Subcutaneous abdominal adipose tissue (tissue), 5 donors: ENCODE measurements around the gene ARFIP1.
"Not testable (repeated sequence)": the region's sequence is repeated elsewhere in the genome, so short reads cannot be mapped to it uniquely, and the experiment has no call there.

ENCODE experiments used
- H3K27ac ChIP-seq: one replicate; pipeline ENCODE4 v1.7.0; 2013; ENCODE audit warnings: low read depth, mild to moderate bottlenecking, inconsistent platforms, low read length, moderate library complexity
- H3K27me3 ChIP-seq, 5 donors: one replicate each; pipeline ENCODE4 v1.7.0; 2013; ENCODE audit warnings: low read length in 5 of 5, inconsistent platforms in 1 of 5; ENCODE audit not compliant: control insufficient read depth in 5 of 5, insufficient read depth in 4 of 5
- H3K36me3 ChIP-seq, 5 donors: one replicate each; pipeline ENCODE4 v1.7.0; 2013; ENCODE audit warnings: low read length in 5 of 5; ENCODE audit not compliant: control insufficient read depth in 5 of 5, insufficient read depth in 5 of 5
- H3K4me1 ChIP-seq, 5 donors: one replicate each; pipeline ENCODE4 v1.7.0; 2013; ENCODE audit warnings: low read length in 5 of 5, mild to moderate bottlenecking in 3 of 5, moderate library complexity in 1 of 5; ENCODE audit not compliant: control insufficient read depth in 5 of 5, insufficient read depth in 5 of 5
- H3K4me3 ChIP-seq, 5 donors: one replicate each; pipeline ENCODE4 v1.7.0; 2013; ENCODE audit warnings: low read length in 5 of 5, low read depth in 1 of 5
- H3K9ac ChIP-seq, 5 donors: one replicate each; pipeline ENCODE4 v1.7.0; 2013; ENCODE audit warnings: low read length in 5 of 5, mild to moderate bottlenecking in 4 of 5, moderate library complexity in 3 of 5
- H3K9me3 ChIP-seq, 5 donors: one replicate each; pipeline ENCODE4 v1.7.0; 2013; ENCODE audit warnings: low read length in 5 of 5; ENCODE audit not compliant: control insufficient read depth in 5 of 5
- donor health status: healthy.
- donor health status: healthy.
- donor health status: healthy.
- donor health status: healthy.
- donor health status: healthy.

The ARFIP1 gene

DNA sequence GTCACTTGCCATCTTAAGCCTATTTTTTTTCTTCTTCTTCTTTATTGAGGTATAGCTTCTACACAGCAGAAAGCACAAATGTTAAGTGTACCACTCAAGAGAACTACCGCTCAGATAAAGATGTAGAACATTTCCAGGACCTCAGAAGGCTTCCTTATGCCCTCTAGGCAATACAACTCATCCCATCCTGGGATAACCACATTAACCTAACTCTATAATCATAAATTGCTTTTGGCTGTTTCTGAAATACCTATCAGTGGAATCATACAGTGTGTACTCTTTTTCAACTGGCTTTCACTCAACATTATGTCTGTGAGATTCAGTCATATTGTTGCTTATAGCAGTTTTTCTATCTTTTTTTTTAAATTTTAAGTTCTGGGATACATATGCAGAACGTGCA is 51.7 kb downstream of the ARFIP1 start:
- H3K36me3 ChIP-seq, result peaks cover 0 to 20% (median 10%) of the 10 kb centered on the region in 5 donors
- no peak overlapping the region for H3K9ac ChIP-seq
- no peak overlapping the region for H3K4me3 ChIP-seq
- H3K4me1 ChIP-seq, result no peaks in the 10 kb centered on the region
- no peaks in the 10 kb centered on the region for H3K27me3 ChIP-seq
- H3K27ac ChIP-seq, result no peak overlapping the region
- H3K9me3 ChIP-seq, result peaks cover 0 to 11% (median 8%) of the 10 kb centered on the region in 5 donors

DNA sequence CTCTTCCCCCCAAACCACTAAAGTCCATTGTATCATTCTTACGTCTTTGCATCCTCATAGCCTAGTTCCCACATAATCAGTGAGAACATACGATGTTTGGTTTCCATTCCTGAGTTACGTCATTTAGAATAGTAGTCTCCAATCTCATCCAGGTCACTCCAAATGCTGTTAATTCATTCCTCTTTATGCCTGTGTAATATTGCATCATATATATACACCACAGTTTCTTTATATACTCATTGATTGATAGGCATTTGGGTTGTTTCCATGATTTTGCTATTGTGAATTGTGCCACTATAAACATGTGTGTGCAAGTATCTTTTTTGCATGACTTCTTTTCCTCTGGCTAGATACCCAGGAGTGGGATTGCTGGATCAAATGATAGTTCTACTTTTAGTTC is 57.2 kb downstream of the ARFIP1 start:
- no peaks in the 10 kb centered on the region for H3K27me3 ChIP-seq
- no peaks in the 10 kb centered on the region for H3K4me1 ChIP-seq
- peaks cover 0 to 11% (median 8%) of the 10 kb centered on the region in 5 donors for H3K36me3 ChIP-seq
- no peaks in the 10 kb centered on the region for H3K9me3 ChIP-seq
- H3K4me3 ChIP-seq, result no peak overlapping the region
- no peak overlapping the region for H3K9ac ChIP-seq
- H3K27ac ChIP-seq, result no peak overlapping the region

DNA sequence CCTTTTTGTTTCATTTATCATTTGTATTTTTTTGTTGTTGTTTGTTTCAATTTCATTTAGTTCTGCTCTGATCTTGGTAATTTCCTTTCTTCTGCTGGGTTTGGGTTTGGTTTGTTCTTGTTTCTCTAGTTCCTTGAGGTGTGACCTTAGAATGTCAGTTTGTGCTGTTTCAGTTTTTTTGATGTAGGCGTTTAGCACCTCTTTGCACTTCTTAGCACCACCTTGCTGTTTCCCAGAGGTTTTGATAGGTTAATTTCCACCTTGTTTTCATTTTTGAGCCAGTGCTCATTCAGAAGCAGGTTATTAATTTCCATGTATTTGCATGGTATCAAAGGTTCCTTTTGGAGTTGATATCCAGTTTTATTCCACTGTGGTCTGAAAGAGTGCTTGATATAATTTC is 60.0 kb downstream of the ARFIP1 start:
- H3K9me3 ChIP-seq, H3K27ac ChIP-seq, H3K9ac ChIP-seq, H3K27me3 ChIP-seq, H3K36me3 ChIP-seq, H3K4me1 ChIP-seq, H3K4me3 ChIP-seq: not testable (repeated sequence)

DNA sequence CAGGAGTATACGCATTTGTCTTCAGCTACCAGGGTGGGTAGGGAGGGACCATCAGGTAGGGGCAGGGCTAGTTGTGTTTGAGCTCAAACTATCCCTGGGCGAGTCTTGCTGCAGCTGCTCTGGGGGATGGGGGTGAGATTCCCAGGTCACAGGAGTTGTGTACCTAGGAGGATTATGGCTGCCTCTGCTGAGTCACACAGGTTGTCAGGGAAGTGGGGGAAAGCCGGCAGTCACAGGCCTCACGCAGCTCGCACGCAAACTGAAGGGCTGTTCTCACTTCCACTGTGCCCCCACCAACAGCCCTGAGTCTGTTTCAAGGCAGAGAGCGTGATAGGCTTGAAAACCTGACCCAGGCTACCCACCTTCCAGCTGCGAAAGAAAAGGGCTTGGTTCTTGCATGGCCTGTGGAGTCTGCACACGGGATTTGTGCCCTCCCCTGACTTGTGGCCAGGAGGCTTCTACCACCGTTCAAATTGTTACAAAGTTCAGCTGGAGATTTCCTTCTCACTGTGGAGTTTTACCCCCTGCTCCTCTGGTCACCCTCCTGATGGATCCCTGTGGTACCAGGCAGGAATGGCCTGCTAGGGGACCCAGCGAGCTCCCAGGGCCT is 63.8 kb downstream of the ARFIP1 start:
- peak overlapping the region in 2 of 5 donors; percentile 8 to 33 for H3K9ac ChIP-seq
- no peak overlapping the region for H3K4me3 ChIP-seq
- peaks cover 0 to 3% (median 0%) of the 10 kb centered on the region in 5 donors for H3K36me3 ChIP-seq
- H3K9me3 ChIP-seq, result no peaks in the 10 kb centered on the region
- H3K4me1 ChIP-seq, result peaks cover 0 to 9% (median 6%) of the 10 kb centered on the region in 5 donors
- no peak overlapping the region for H3K27ac ChIP-seq
- no peaks in the 10 kb centered on the region for H3K27me3 ChIP-seq

- H3K36me3 ChIP-seq, result no peaks in the 10 kb centered on the region
- H3K9ac ChIP-seq, result no peak overlapping the region
- no peaks in the 10 kb centered on the region for H3K27me3 ChIP-seq
- H3K4me1 ChIP-seq, result peaks cover 0 to 13% (median 9%) of the 10 kb centered on the region in 5 donors
- H3K4me3 ChIP-seq, result no peak overlapping the region
- peaks cover 0 to 5% (median 0%) of the 10 kb centered on the region in 5 donors for H3K9me3 ChIP-seq
- H3K27ac ChIP-seq, result no peak overlapping the region
These were observed 67.6 kb downstream of the ARFIP1 start for GRCh38 chr4:152847376-152847775.

DNA sequence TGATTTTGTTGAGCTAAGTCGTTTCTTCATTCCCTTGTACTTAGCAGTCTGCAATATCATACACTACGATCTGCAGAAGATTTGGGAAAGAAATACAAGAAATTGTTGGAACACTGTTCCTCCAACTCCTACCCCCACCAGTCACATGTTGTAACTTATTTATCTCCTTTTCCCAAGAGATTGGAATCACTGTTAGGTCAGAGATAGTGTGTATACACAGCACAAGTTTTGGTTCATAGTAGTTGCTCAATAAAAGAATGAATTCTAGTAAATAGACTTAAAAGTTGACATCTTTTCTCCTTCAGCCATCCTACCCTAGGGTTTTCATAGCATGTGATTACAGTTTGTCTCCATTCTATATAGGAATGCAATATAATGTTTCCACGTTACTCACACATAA is 68.8 kb downstream of the ARFIP1 start:
- no peaks in the 10 kb centered on the region for H3K27me3 ChIP-seq
- H3K27ac ChIP-seq, result no peak overlapping the region
- H3K36me3 ChIP-seq, result peaks cover 0 to 3% (median 0%) of the 10 kb centered on the region in 5 donors
- peaks cover 0 to 12% (median 7%) of the 10 kb centered on the region in 5 donors for H3K4me1 ChIP-seq
- H3K9ac ChIP-seq, result no peak overlapping the region
- H3K4me3 ChIP-seq, result no peak overlapping the region
- H3K9me3 ChIP-seq, result peaks cover 2 to 11% (median 11%) of the 10 kb centered on the region in 5 donors

- no peaks in the 10 kb centered on the region for H3K27me3 ChIP-seq
These were observed 69.6 kb downstream of the ARFIP1 start for GRCh38 chr4:152849350-152849749.

DNA sequence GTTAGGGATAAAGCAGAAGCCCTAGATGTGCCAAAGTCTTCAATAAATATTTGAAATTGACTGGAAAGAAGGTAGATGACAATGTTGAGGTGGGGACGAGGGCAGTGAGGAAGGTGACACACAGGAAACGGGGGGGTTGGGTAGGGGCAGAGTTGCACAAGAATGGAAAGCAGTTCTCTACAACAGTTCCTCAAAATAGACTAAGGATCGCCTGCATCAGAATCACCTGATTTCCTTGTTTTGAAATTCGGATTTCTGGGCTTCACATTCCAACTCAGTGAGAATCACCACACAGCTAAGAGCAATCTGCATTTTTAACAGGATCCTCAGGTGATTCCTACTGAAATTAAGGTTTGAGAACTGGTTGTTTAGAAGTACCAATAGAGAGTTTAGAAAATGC is 70.6 kb downstream of the ARFIP1 start:
- Histone ChIP-seq H3K4me1 (peaks cover 0 to 11% (median 2%) of the 10 kb centered on the region in 5 donors), H3K9me3 (peaks cover 5 to 23% (median 13%) of the 10 kb centered on the region in 5 donors), H3K27me3 (no peaks in the 10 kb centered on the region), H3K9ac (peak overlapping the region in 1 of 5 donors; percentile 41), H3K36me3 (peaks cover 0 to 3% (median 0%) of the 10 kb centered on the region in 5 donors), H3K4me3 (no peak overlapping the region), H3K27ac (no peak overlapping the region)

More at GRCh38 chr4:152849350-152849749, 69.6 kb downstream of the ARFIP1 start:
- Histone ChIP-seq H3K9me3 (peaks cover 3 to 16% (median 13%) of the 10 kb centered on the region in 5 donors), H3K27ac (no peak overlapping the region), H3K4me1 (peaks cover 0 to 11% (median 2%) of the 10 kb centered on the region in 5 donors), H3K9ac (no peak overlapping the region), H3K4me3 (no peak overlapping the region), H3K36me3 (peaks cover 0 to 3% (median 0%) of the 10 kb centered on the region in 5 donors)

- Histone ChIP-seq H3K4me1 (peaks cover 0 to 11% (median 2%) of the 10 kb centered on the region in 5 donors), H3K9ac (no peak overlapping the region), H3K4me3 (no peak overlapping the region), H3K27me3 (no peaks in the 10 kb centered on the region), H3K27ac (no peak overlapping the region), H3K9me3 (peaks cover 5 to 23% (median 13%) of the 10 kb centered on the region in 5 donors), H3K36me3 (peaks cover 0 to 3% (median 0%) of the 10 kb centered on the region in 5 donors)
These were observed 71.5 kb downstream of the ARFIP1 start for GRCh38 chr4:152851226-152851625.

DNA sequence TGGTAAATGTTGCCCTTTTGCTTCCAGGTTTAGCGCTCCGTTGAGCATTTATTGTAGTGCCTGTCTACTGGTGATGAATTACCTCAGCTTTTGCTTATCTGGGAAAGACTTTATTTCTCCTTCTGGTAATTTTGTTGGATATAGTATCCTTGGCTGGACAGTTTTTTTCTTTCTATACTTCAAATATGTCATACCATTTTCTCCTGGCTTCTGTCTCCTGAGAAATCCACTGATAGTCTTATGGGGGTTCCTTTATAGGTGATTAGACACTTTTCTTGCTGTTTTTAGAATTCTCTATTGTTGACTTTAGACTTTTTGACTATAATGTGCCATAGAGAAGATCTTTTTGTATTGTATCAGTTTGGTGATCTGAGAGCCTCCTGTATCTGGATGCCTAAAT is 73.5 kb downstream of the ARFIP1 start:
- no peak overlapping the region for H3K9ac ChIP-seq
- H3K36me3 ChIP-seq, result peaks cover 0 to 3% (median 0%) of the 10 kb centered on the region in 5 donors
- H3K4me1 ChIP-seq, result peaks cover 0 to 11% (median 0%) of the 10 kb centered on the region in 5 donors
- no peaks in the 10 kb centered on the region for H3K27me3 ChIP-seq
- H3K9me3 ChIP-seq, result peaks cover 5 to 23% (median 13%) of the 10 kb centered on the region in 5 donors
- H3K4me3 ChIP-seq, result no peak overlapping the region
- H3K27ac ChIP-seq, result no peak overlapping the region
